Skeletal muscle cell (primary cell): ENCODE measurements around the gene SOBP.
A peak's percentile ranks its signal among the peaks of the same experiment; 100 is the strongest.

ENCODE experiments used
- DNase-seq: peaks from one replicate; pipeline ENCODE4 v3.0.0-alpha.2; 2010; ENCODE audit warnings: low read depth
- H3K4me3 ChIP-seq: 2 replicates; pipeline ENCODE4 v1.5.1; 2011; ENCODE audit warnings: low read depth, mild to moderate bottlenecking, control low read depth, low read length, moderate library complexity

SOBP gene

GRCh38 chr6:107646776-107647438, 157.0 kb downstream of the SOBP start:
- H3K4me3 ChIP-seq, result no peak overlapping the region
- no peak for DNase-seq

- no peak overlapping the region for H3K4me3 ChIP-seq
- no peak for DNase-seq
Observed at GRCh38 chr6:107647439-107647948, 157.6 kb downstream of the SOBP start.

- no peak for DNase-seq
- no peak overlapping the region for H3K4me3 ChIP-seq
Observed at GRCh38 chr6:107648983-107649382, 159.1 kb downstream of the SOBP start.

- no peak for DNase-seq
Observed at GRCh38 chr6:107652526-107653182, 162.7 kb downstream of the SOBP start.

GRCh38 chr6:107653183-107653580, 163.3 kb downstream of the SOBP start:
- DNase-seq, result no peak

More at GRCh38 chr6:107652526-107653182, 162.7 kb downstream of the SOBP start:
- H3K4me3 ChIP-seq, result no peak overlapping the region

GRCh38 chr6:107653861-107654394, 164.0 kb downstream of the SOBP start:
- DNase-seq, result no peak
- no peak overlapping the region for H3K4me3 ChIP-seq

More at GRCh38 chr6:107653183-107653580, 163.3 kb downstream of the SOBP start:
- no peak overlapping the region for H3K4me3 ChIP-seq

DNA sequence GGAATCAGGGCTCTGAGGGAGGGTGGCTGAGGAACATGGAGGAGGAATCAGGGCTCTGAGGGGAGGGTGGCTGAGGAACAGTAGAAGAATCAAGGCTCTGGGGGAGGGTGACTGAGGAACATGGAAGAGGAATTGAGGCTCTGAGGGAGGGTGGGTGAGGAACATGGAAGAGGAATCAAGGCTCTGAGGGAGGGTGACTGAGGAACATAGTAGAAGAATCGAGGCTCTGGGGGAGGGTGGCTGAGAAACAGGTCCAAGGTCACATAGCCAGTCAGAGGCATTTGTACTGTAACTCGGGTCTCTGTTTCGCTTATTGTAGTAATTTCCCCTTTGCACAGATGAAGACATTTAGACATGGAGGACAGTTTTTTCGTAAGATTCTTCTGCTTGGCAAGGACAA, 164.8 kb downstream of the SOBP start:
- DNase-seq, result no peak
- no peak overlapping the region for H3K4me3 ChIP-seq

DNA sequence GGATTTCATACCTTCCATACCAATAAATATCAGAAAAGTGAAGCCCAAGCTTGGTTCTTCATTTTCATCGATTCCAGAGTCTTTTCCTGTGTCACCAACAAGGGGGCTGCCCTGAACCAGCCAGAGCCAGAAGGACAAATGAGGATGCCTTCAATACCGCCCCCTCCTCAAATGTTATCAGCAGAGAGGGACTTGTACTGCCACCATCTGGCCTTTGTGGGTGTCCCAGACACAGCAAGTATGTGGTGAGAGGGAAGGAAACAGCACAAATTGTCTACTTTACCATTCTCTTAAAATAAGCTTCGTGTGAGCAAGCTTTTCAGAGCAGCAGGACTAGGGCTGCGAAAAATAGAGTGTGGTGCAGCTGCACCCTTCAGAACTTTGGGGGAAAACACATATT, 165.3 kb downstream of the SOBP start:
- H3K4me3 ChIP-seq, result no peak overlapping the region
- no peak for DNase-seq

DNA sequence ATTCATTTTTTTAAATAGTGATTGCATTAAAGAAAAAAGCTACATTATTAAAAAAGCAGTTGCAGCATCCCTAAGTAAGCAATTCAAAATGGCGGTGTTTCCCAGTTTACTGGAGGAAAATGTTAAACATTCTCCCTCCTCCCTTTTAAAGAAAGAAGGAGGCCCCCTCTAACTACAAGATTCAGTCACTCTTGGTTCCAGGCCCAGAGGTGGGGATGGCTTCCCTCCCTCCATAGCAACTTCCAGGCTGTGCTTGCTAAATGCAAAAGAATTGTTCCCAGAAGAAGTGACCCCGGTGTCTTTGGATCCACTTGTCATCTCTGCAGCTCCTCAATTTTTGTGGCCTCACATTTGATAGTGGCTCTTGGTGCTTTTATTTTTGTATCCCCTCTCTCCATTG, 165.9 kb downstream of the SOBP start:
- H3K4me3 ChIP-seq, result no peak overlapping the region
- no peak for DNase-seq

DNA sequence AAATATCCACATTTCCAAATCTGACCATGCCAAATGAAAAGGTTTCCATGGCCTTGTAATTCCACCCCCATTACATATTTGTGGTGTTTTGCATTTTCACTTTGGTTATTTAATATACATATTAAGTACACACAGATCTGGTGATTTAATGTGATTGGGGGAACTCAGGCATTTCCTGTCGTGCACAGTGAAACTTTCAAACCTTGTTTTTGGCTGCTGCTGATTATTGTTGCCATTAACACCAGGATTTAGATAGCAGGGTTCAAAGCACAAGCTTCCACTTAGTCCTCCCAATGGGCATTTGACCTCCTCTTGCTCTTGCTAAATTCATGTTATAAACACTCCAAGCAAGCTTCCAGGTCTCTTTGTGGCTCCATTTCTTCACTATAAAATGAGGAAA, 166.5 kb downstream of the SOBP start:
- no peak for DNase-seq

DNA sequence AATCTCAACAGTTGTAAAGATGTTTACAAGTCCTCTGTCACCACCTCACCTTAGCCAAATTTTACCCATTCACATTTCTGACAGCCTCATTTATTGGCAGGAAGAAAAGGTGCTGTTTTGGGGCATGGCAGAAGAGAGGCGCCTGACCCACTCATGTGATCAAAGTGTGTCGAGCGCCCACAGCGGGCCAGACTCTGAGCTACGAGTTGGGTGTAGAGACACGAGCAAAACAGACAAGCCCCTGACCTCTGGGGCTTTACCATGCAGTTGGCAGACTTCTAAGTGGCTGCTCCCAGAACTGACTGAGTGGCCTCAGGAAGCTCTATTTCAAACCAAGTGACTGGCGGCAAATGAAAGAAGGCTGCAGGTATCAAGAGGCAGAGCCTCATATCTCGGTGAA, 167.0 kb downstream of the SOBP start:
- H3K4me3 ChIP-seq, result no peak overlapping the region
- no peak for DNase-seq

More for the DNA sequence above, 166.5 kb downstream of the SOBP start:
- H3K4me3 ChIP-seq, result no peak overlapping the region

DNA sequence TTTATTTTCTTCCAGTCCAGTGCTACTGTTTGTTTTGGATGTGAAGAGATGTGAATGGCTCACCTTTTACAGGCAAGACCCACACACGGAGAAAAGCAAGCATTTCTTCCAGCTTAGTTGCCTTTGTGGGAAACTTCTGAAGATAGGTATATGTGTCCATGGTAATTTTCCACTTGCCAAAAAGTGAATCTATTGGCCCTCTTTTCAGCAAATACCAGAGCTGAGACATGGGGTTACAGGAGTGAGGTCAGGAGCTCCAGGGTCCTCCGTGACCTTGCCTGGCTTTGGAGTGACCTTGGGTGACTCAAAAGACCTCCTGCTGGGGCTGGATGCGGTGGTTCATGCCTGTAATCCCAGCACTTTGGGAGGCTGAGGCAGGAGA, 167.4 kb downstream of the SOBP start:
- DNase-seq, result no peak
- H3K4me3 ChIP-seq, result no peak overlapping the region

DNA sequence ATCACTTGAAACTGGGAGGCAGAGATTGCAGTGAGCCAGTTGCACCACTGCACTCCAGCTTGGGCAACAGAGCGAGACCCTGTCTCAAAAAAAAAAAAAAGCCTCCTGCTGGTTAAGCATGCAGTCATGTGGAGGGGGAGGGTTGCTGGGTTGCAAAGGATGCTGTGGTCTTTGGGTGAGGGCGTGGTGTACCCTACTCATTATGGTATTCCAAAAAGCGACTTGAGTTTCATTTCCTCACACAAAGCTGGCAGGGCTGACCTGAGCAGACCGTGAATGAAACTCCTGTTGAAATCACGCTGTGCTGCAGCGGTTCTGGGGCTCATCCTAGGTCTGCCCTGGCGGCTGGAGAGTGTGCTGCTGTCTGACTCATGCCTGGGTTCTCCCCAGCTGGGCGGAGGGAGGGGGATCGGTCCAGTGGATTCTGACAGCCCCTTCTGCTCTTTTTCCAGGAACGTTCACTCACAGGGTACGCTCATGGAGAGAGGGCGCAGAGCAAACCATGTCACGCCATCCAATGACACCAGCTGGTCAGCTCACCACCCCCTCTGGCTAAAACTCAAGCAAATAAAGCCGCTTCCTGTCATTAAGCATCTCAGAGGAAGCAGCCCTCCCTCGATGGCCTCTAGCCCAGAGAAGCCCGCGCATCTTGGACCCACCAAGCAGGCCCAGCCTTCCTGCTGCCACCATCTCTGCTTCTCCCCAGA, 168.0 kb downstream of the SOBP start:
- DNase-seq, result peak; percentile 57
- H3K4me3 ChIP-seq, result no peak overlapping the region

GRCh38 chr6:107658920-107659865, 169.3 kb downstream of the SOBP start:
- DNase-seq, result no peak
- H3K4me3 ChIP-seq, result no peak overlapping the region

GRCh38 chr6:107660839-107661238, 170.9 kb downstream of the SOBP start:
- DNase-seq, result no peak
- no peak overlapping the region for H3K4me3 ChIP-seq

DNA sequence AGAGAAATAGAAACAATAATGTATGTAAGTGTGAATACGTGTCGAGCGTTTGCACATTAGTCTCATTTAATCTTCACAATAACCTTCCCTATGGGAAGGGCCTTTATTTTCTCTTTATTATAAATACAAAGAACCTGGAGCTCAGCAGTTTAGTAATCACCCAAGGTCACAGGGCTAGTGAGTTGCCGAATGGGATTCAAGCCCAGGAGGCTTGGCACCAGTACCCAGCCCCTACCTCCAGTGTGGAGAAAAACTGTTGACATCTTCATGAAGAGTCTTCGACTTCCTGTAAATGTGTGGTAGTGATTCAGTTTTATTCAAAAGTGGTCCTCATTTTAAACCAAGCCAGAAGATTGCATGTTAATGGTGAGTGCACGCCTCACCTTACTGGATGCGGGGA, 171.4 kb downstream of the SOBP start:
- no peak for DNase-seq
- no peak overlapping the region for H3K4me3 ChIP-seq

DNA sequence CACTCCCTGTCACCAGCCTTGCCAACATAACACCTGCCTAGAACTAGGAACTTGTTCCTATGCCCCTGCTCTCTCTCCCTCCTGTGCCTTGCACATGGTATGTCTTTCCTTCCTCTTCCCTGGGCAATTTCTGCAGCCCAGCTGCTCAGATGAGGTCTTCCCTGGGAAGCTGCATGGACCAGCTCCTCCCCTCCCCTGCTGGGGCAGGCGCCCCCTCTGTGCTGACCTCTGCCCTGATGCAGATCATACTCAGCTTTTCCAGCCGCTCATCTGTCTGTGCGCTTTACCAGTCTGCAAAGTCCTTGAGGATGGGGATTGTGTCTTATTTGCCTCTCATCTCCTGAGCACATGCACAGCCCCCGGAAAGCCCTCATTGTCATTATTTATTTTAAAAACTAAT, 172.4 kb downstream of the SOBP start:
- DNase-seq, result no peak
- H3K4me3 ChIP-seq, result no peak overlapping the region

GRCh38 chr6:107663308-107663707, 173.4 kb downstream of the SOBP start:
- H3K4me3 ChIP-seq, result no peak overlapping the region

DNA sequence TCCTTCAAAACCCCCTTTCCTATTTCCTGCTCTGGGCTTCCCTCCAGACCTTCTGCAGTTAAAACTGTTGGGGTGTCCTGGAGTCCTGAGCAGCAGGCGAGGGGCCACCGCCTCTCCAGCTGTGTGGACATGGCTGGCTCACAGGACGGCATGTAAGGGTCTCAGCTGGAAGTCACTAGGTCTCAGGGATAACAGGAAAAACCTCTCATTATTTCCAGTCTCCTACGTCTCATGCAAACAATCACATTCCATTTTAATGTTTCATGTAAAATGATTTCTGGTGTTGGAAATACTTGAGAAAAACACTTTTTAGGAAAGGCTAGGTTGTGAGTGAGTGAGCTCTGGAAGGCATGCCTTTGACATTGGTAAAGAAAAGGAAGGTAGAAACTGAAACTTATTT, 175.5 kb downstream of the SOBP start:
- no peak for DNase-seq
- no peak overlapping the region for H3K4me3 ChIP-seq

More at GRCh38 chr6:107663308-107663707, 173.4 kb downstream of the SOBP start:
- no peak for DNase-seq
